GM12892 (cell line): ENCODE results near the gene CYS1.

Experiments
- POLR2A ChIP-seq: IDR thresholded peaks from 2 replicates; pipeline ENCODE4 v1.6.1; 2011; ENCODE audit warnings: low read depth, low read length, control low read depth
- POLR2AphosphoS5 ChIP-seq: IDR thresholded peaks from 2 replicates; pipeline ENCODE4 v1.6.1; 2011; ENCODE audit warnings: low read depth, low read length, control low read depth

GRCh38 chr2:10028407-10028987, 51.7 kb downstream of the CYS1 start:
- TF ChIP-seq POLR2AphosphoS5 (no peak), POLR2A (no peak)
